CD4-positive, alpha-beta T cell treated with Interleukin-2 at 100 ng/mL for 4 hours (primary cell): ENCODE data around the gene RIC1.
"Not testable (repeated sequence)": the region's sequence is repeated elsewhere in the genome, so short reads cannot be mapped to it uniquely, and the experiment has no call there.

Experiments
- DNase-seq: peaks from one replicate; pipeline ENCODE4 v3.0.0-alpha.2; 2020; ENCODE audit warnings: low spot score

RIC1 gene

DNA sequence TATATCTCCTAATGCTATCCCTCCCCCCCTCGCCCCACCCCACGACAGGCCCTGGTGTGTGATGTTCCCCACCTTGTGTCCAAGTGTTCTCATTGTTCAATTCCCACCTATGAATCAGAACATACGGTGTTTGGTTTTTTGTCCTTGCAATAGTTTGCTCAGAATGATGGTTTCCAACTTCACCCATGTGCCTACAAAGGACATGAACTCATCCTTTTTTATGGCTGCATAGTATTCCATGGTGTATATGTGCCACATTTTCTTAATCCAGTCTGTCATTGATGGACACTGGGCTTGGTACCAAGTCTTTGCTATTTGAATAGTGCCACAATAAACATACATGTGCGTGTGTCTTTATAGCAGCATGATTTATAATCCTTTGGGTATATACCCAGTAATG is 93.8 kb downstream of the RIC1 start:
- not testable (repeated sequence) for DNase-seq

DNA sequence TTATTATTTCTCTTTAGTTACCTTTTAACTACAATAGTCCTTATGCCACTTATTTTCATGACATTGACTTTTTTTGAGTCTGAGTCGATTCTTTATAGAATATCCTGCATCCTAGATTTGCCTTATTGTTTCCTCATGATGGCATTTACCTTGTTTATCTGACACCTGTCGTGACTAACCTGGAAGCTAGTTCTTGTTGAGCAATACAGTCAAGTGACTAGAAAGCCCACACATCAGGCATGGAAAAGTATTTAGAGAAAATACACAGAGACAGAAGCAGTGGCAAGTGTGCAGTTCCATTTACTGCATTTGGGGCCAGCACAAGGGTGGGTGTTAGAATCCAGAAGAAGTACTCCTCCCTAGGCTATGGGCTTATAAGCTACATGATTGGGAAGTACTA is 106.2 kb downstream of the RIC1 start:
- no peak for DNase-seq

DNA sequence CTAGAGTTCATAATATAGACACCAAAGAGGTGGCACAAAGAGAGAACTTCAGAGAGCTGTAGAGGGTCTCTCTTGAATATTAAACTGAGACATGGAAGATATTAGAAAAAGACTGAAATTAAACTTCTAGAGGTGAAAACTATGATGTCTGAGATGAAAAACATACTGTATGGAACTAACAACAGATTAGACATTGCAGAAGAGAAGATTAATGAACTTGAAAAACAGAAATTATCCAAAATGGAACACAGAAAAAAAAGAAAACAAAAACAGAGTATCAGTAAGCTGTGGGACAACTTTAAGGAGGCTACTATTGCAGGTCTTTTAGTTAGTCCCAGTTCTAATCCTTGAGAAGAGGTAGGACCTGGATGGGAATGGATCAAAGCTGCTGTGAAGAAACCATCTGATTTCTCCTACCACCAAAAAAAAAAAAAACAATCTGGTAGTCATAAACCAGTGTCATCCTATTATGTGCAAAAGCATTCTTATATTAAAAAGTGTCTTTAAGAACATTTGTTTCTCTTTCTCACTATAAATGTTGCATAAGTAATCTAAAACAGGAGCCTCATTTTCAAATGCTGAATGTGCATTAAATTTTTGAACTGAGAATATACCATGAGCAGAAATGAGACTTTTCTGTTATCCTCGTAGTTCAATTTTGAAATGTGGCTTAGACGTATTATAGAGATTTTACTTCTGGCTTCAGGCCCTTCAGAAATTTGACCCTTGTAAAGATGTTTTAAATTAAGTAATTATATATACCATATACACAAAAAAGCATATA is 107.8 kb downstream of the RIC1 start:
- DNase-seq, result no peak

DNA sequence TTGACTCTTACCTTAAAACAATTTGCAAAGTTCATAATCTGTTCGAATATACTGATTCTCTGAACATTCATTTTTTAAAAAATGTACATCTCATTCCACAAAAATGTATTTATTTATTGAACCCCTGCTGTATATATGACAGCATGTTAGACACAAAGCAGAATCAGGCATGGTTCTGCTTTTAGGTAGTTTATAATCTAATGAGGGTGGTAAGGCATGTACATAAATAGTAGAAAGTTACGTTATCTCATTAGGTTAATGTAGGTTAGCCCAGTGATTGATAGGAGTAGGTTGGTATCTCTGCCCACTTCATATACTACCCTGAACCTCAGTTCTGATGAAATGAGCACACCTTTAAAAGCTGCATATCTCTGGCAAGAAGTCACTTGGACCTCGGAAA is 114.2 kb downstream of the RIC1 start:
- no peak for DNase-seq

DNA sequence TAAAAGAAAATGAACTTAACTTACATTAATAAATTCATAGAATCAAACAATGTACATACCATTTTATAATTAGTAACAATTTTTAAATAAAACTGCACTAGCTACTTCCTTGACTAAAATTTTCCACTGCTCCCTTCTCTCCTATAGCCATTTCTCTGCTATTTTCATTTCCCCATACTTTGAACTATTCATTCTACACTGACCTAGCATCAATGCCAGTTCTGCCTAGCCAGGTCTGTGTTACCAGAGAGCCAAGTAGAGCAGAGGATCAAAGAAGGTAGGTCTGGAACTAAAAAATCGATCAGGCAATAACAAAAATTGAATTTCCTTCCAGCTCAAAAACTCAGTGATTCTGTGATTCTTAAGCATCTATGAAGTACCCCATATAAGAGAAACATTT is 119.5 kb downstream of the RIC1 start:
- DNase-seq, result no peak

DNA sequence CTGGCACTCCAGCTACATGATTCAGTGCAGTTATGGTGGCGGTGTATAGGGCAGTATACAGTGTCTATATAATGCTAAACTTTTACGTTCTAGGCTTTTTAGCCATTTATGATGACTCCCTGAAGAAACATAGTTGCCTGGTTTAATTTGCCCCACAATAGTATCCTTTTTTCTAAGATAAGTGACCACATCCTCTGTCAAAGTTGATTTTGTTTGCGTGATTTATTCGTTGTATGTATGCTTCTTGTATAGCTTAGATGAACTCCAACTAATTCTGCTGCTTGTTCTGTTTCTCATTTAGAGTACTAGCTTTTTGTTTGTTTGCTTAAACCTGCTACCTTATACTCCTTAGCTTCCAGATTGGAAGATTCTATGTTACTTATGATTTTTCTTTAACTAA is 120.4 kb downstream of the RIC1 start:
- DNase-seq, result no peak

DNA sequence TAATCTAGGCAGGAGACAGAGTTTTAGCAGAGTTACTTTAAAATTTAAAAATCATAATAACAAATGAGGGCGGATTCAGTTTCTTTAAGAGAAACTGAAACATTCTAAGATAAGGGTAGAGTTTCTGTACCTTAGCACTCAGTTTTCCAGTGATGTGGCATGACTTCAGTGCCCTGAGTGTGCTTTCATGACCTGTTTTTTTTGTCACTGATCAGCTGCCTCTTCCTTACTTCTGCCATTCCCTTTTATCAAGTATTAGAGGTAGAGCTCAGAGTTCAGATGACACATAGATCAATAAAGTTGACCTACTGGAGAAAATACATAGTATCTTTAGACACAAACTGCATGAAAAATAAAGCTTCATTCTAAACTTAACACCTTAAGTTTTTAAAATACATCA is 121.7 kb downstream of the RIC1 start:
- DNase-seq, result no peak

DNA sequence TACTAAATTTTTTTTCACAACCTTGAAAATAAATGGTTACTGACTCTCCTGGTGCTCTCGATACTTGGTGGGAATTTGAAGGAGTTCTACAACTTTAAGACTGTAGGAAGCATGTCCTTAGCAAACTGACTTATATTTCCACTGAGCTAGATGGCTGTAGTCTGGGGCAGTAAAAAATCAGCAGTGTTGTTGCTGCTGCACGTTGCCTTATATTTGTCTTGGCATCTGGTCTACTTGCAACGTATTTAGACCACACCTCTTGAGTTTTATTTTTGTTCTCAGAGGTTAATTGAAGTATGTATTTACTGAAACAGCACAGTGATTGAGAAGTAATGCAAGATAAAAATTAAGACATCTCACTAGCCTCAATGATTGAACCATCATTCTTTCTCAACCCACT is 127.7 kb downstream of the RIC1 start:
- DNase-seq, result no peak

DNA sequence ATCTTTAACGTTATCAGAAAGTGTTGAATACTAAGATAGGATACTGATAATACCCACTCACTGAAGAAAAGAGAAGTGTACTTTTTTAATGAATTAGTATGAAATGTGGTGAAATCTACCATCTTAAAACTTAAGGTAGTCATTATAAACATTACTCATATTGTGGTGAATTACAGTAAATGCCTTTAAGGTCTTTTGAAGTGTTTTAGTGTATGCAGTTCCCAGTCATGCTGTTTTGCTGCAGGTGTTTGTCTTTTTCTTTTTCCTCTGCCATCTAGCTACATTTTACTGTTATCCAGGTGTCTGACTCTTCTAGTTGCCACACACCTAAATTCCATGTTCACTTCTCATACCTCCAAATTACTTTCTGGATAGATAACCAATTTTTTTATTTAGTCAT is 131.4 kb downstream of the RIC1 start:
- DNase-seq, result no peak

DNA sequence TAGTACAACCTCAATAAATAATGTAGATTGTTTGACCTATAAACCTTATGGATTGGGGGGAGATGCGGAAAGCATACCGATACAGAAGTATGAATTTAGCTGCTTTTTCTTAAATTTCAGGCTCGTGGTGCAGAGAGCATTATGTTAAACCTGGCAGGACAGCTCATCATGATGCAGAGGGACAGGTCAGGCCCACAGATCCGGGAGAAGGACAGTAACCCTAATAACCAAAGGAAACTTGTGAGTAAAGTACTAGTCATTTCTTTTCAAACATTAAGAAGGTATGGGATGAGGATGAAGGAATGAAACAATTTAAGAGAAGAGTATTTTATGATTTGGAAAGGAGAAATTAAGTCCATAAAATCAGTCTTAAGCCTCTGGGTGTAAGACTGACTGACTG is 133.5 kb downstream of the RIC1 start:
- DNase-seq, result no peak

DNA sequence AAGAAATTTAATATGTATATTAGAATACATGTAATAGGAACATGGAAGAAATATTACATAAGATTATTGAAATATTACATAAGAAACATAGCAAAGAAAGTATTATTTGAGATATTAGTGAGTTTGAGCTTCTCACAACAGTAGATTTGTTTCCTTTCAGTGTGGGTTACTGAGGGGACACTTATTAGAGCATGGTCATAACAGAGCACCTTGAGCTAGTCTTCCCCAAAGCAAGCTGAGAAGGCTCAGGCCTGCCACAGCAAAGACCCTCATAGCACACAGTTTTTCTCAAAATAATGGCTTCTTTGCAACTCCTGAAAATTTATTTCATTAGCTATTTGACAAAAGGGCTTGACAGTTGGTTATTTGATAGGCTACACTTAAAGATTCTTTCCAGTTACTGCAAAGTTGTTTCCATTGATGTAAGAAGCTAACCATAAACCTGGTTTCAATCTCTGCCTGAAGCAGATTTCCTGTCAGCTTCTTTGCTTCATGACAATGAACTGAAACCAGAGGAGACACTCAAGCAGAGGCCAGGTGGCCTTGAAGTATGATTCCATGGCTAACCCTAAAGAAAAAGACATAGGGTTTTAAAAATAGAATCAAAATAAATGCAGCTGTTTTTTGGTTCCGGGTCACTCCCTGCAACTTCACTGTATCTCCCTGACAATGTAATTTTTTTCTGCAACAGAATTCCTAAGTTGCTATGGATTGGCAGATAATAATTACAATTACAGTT is 135.4 kb downstream of the RIC1 start:
- no peak for DNase-seq

DNA sequence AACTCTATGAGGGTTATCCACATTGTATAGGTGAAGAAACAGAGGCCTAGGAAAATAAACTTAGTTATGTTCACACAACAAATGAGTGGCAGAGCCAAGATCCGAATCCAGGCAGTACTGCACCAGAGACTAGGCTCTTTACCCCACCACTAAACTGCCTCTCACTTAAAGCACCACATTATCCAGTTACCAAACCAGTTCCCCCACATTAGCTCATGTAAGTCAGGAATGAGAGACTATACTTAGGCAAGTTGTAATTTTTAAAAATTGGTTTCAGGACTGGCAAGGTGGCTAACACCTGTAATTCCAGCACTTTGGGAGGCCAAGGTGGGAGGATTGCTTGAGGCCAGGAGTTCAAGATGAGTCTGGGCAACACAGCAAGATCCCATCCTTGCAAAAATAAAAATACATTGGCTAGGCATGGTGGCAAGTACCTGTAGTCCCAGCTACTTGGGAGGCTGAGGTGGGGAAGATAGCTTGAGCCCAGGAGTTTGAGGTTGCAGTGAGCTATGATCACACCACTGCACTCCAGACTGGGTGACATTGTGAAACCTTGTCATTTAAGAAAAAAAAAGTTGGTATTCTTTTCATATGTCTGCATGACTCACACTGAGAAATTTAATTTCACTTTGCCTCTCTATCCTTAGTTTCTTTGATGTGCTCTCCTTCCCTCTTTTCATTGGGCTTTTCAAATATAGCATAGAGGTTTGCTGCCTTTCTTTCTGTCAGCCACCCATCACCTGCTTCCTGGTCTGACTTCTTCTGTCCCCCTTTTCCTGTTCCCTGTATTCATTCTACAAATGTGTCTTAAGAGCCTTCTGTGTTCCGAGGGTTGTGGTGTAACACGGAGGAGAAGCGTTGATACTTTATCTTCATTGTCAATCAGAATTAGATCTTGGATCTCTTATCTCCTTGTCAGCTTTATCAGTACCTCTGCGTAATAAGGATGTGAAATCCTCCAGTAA is 139.3 kb downstream of the RIC1 start:
- DNase-seq, result no peak

DNA sequence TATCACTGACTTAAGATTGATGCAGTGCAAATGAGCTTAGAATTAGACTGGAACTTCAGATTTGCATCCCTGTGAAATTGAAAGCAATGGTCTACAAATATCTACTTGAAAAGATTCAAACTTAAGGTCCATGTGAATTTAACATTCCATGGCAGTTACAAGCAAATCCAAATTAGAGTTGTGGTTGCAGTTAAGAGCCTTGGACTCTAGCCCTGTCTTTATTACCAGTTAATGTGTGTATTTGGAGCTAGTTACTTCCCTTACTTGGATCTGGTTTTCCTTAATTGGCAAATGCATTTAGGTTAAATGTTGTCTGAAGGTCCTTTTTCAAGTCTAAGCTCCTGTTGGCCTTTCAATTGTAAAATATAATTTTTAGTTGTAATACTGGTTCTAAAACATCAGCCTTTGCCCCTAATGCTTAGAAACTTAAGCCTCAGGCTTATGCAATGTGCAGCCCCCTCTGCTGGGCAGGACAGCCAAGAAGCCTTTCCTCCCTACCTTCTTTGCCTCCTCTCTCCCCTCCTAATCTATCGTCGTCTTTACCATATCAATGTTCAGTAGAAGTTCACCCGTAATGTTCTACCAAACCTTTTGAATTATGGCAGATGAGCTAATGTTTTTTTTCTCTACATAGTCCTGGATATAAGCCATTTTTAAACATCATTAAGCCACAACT is 144.6 kb downstream of the RIC1 start:
- no peak for DNase-seq

DNA sequence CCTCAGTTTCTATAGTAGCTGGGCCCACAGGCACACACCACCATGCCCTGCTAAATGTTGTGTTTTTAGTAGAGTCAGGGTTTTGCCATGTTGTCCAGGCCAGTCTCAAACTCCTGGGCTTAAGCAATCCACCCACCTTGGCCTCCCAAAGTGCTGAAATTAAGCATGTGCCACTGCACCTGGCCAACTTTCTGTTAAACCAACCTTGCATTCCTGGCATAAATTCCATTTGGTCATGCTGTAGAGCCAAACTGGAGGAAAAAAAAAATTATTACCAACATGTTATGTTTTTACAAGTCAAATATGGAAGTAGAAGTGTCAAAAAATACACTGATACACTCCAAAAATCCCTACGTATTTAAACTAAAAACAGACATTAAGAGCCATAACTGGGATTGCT is 149.9 kb downstream of the RIC1 start:
- DNase-seq, result no peak

DNA sequence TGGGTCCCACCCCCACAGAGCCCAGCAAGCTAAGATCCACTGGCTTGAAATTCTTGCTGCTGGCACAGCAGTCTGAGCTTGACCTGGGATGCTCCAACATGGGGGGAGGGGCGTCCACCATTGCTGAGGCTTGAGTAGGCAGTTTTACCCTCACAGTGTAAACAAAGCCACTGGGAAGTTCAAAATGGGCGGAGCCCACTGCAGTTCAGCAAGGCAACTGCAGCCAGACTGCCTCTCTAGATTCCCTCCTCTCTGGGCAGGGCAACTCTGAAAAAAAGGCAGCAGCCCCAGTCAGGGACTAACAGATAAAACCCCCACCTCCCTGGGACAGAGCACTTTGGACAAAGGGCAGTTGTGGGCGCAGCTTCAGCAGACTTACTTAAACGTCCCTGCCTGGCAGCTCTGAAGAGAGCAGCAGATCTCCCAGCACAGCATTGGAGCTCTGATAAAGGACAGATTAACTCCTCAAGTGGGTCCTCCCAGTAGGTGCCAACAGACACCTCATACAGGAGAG is 150.9 kb downstream of the RIC1 start:
- DNase-seq, result not testable (repeated sequence)

DNA sequence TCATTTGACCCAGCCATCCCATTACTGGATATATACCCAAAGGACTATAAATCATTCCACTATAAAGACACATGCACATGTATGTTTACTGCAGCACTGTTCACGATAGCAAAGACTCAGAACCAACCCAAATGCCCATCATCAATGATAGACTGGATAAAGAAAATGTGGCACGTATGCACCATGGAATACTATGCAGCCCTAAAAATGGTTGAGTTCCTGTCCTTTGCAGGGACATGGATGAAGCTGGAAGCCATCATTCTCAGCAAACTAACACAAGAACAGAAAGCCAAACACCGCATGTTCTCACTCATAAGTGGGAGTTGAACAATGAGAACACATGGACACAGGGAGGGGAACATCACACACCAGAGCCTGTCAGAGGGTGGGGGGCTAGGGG is 154.5 kb downstream of the RIC1 start:
- not testable (repeated sequence) for DNase-seq

DNA sequence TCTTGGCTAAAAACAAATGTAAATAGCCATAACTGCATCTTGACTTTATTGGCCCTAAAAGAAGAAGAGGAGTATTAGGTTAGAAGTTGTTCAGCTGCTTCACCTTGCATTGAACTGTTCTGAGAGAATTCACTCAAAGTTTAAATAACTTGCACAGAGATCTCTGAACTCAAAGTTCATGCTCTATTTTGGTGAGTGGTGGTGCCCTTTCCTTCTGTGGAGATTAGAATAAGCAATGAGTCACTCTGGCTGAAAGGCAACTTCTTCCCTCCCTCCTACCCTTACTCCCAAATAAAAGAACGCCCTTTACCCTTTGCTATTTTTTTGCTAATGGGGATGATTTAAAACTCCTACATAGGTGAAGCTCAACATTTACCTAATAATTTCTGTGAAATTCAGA is 155.1 kb downstream of the RIC1 start:
- DNase-seq, result no peak

DNA sequence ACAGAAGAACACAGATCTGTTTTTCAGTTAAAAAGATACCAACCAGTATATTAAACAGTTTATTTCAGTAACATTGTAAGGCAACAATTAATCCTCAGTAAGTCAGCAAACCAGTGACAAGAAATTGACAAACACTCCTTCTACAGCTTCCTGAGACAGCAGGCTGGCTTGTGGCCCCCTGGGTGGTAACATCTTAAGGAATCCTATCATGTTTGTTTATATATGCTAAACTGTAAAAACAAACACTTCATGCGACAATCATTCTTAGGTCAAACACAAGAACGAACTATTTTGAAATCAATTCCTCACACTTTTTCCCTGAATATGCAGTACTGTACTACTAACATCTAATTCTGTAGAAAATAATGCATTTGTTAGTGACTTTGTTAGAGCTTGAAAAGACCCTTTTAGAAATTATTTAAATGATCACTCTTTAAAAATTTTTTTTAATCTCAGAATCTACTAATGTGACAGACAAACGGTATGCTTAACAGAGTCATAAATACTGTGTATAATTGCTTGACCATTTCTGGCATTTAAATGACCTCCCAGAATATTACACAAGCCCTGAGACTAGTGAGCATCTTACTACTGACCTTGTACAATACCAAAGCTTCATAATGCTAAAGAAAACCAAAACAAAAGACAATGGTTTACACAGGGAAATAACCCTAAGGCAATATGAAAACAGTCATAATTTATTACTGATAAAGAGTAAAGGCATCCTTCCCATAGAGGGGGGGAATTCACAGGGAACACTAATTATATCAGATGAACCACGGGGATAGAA is 155.8 kb downstream of the RIC1 start:
- no peak for DNase-seq

DNA sequence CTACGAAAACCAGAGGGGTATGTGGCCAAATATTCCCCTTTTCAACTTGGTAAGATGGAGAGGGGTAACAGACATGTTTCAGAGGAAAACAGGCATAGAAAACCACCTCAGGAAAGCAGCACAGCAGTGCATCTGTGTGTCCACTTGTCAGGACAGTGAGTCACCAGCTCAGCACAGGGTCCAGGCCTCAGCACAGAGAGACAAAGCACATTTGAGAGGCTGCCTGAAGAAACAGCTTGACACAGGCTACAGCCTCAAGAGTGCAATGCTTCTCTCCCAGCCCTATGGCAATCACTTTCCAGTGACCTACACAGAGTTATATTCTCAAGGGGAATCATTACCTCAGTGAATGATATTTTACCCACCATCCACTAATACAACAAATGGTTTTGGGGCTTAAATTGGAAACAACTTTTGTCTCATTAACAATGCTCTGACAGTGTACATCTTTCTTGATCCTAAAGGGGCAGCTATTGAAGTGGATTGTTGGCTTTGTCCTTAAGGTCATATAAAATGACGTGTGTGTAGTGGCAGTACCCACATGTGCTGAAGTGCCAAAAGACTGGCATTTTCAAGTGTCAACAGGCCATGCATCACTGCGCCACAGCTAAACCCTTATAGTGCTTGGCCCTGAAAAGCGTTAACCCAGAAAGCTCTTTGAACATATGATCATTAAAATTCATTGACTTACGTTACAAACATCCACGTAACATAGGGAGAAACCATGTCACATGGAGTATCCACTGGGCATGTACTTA is 157.6 kb downstream of the RIC1 start:
- DNase-seq, result no peak

DNA sequence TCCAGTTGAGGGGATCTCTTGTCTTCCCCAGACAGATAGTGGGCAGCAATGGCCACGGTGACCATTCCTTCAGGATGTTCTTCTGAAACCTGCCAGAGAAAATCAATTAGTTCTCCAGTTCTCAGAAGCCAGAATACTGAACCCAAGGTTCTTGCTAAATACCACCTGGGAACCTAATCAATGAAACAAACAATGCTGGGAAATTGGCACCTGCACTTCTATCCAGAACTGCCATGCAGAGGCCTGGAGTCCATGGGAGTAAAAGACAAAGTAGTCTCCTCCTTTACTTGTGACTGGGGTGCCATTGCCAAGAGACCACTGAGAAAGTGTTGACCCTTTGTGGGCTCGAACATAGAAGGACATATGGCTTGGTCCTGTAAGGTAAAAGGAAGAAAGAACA is 158.3 kb downstream of the RIC1 start:
- no peak for DNase-seq
